GM13977 (cell line): Measurements from ENCODE around the gene MED10.

Source experiments
- DNase-seq: peaks from one replicate; pipeline ENCODE4 v3.0.0; 2012; ENCODE audit warnings: low spot score
- in situ Hi-C: fragments of 300-500 bp; cut with MboI; formaldehyde crosslinking; loops from one replicate; pipeline ENCODE4 v1.12.0; 2022; ENCODE audit warnings: low sequenced_read_pairs, low pct_unique_long_range_greater_than_20kb, mixed read lengths, inconsistent platforms; ENCODE audit not compliant: unreplicated experiment
- TF ChIP-seq, protein P1 (sequence below): IDR thresholded peaks from 2 replicates; pipeline ENCODE4 v1.5.1; 2012; ENCODE audit warnings: mild to moderate bottlenecking, control low read depth; ENCODE audit not compliant: insufficient read depth; ENCODE audit errors: extremely low read depth, missing control alignments

The MED10 gene

DNA sequence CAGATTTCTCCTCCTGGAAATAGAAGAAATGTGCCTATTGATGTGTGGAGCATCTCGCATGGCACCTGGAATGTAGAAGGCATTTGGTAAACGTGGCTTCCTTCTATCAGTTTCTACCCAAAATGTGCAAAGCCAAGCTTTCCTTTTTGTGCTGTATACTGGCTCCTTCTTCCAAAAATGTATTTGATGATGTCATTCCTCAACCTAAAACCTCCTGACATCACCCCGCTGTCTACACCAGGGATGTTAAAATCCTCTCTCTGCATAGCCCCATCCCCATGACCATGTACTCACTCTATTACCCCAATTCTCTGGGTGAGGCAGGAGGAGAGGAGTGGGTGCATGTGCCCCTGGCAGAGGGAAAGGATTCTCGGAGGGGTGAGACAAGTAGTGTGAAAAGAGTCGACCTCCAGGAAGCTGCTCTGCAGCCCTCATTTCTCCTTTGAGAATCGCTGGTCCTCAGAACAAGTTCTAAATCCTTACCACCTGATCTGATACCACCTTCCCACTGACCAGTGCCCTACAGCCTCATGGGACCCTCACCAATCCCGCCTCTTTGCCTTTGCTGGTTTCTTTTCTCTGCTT, 11.7 kb upstream of the MED10 start:
- in situ Hi-C loops: no loop called here
- no peak for DNase-seq
- TF ChIP-seq, protein P1, sequence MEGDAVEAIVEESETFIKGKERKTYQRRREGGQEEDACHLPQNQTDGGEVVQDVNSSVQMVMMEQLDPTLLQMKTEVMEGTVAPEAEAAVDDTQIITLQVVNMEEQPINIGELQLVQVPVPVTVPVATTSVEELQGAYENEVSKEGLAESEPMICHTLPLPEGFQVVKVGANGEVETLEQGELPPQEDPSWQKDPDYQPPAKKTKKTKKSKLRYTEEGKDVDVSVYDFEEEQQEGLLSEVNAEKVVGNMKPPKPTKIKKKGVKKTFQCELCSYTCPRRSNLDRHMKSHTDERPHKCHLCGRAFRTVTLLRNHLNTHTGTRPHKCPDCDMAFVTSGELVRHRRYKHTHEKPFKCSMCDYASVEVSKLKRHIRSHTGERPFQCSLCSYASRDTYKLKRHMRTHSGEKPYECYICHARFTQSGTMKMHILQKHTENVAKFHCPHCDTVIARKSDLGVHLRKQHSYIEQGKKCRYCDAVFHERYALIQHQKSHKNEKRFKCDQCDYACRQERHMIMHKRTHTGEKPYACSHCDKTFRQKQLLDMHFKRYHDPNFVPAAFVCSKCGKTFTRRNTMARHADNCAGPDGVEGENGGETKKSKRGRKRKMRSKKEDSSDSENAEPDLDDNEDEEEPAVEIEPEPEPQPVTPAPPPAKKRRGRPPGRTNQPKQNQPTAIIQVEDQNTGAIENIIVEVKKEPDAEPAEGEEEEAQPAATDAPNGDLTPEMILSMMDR: no peak

DNA sequence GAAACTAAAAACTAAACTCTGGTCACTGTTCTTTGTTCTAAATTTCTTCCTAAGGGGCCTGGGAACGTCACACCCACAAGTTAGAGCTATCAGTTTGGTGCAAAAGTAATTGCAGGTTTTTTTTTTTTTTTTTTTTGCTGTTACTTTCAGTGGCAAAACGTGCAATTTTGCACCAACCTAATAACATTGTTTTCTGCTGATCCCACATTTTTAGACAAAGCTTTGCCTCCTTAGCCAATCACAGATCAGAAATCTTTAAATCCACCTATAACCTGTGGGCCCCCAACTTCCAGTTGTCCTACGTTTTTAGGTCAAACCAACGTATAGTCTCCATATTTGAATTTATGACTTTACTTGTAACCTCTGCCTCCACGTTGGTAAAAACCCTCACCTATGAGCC, 11.1 kb upstream of the MED10 start:
- TF ChIP-seq, protein P1: no peak
- in situ Hi-C loops: no loop called here
- DNase-seq: no peak

DNA sequence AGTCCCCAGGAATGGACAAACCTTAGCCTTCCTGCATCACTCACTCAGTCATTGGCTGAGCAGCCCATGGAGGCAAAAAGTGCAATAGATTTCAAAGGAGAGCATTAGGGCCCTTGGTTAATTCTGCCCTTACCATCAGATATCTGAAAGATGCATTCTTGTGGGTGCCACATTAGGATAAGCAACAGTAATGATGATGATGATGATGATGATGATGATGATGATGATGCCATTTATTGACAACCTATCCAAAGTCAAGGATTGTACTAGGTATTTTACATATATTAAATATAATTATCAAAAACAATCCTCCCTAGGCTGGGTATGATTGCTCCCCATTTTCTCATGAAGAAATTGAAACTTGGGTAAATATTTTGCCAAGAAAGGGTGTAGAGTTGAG, 9.6 kb upstream of the MED10 start:
- in situ Hi-C loops: no loop called here
- DNase-seq: no peak
- TF ChIP-seq, protein P1: no peak

DNA sequence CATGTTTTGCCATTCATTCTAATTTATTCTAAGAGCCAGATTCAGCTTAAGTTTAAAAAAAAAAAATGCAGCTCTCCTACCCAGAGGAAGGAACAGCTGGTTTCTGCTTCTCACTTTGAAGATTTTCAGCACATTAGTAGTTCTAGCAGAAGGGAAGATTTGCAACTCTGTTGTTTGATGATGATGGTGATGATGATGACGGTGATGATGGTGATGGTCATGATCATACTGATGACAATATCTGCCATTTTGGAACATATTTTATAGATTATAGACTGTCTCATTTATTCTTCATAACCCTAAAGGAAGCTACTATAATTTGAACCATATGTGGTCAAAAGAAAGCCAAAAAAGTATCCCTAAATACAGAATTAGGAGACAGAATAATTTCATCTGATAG, 7.9 kb upstream of the MED10 start:
- TF ChIP-seq, protein P1: no peak
- in situ Hi-C loops: no loop called here
- DNase-seq: no peak

DNA sequence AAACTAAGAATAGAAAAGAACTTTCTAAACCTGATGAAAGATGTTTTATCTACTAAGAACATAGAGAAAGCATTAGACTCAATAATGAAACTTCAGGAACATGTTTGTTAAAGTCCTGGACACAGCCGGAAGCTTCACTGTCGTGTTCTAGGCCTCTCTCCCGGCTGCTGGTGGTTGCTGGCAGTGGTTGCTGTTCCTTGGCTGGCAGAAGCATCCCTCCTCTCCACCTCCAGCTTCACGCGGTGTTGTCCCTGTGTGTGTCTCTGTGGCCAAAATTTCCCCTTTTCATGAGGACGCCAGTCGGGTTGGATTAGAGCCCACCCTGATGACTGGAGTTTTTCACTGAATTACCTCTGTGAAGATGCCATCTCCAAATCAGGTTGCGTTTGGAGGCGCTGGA, 6.5 kb upstream of the MED10 start:
- TF ChIP-seq, protein P1: no peak
- in situ Hi-C loops: no loop called here
- DNase-seq: no peak

DNA sequence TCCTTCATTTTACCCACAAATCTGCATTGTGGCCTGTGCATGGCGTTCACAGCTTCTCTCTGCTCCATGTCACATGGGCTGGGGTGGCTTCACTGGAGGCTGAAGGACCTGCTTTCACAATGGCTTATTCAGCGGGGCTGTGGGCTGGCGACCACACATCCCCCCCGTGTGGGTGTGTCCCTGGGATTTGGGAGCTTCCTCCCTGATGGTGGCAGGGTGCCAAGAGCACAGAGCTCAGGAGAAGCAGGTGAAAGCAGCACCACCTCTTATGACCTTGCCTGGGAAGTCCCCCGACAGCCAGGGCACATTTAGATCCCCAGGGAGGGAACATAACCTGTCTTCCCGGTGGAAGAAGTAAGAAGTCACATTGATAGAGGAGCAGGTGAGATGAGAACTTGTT, 5.0 kb upstream of the MED10 start:
- no peak for DNase-seq
- in situ Hi-C loops: no loop called here
- TF ChIP-seq, protein P1: no peak

DNA sequence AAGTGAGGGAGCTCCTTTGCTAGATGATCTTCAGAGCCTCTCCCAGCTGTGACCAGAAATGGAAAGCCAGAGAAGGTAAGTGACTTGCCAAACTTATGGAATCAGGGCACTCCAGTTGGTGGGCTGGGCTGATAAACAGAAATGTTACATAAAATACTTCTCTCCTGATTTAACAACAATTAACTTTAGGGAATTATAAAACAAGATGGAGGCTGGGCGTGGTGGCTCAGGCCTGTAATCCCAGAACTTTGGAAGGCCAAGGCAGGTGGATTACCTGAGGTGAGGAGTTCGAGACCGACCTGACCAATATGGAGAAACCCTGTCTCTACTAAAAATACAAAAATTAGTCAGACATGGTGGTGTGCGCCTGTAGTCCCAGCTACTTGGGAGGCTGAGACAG, 899 bp upstream of the MED10 start:
- DNase-seq: no peak
- in situ Hi-C loops: no loop called here
- TF ChIP-seq, protein P1: no peak
